22Rv1 (cell line): ENCODE results near the gene SLC30A1.

Experiments used
- H3K27ac ChIP-seq: fragments of 450-650 bp; 2 replicates; pipeline ENCODE4 v1.5.1; 2017
- CTCF ChIP-seq: fragments of 450-650 bp; IDR thresholded peaks from 2 replicates; pipeline ENCODE4 v1.5.1; 2017; ENCODE audit warnings: mild to moderate bottlenecking
- ZFX ChIP-seq: fragments of 450-650 bp; IDR thresholded peaks from 2 replicates; pipeline ENCODE4 v1.6.1; 2017; ENCODE audit warnings: antibody characterized with exemption, borderline replicate concordance

Gene SLC30A1

GRCh38 chr1:211620097-211620496 is 41.1 kb upstream of the SLC30A1 start:
- TF ChIP-seq CTCF, result no peak
- TF ChIP-seq ZFX, result no peak
- no peak overlapping the region for H3K27ac ChIP-seq

- TF ChIP-seq CTCF (no peak), ZFX (no peak)
- H3K27ac ChIP-seq, result no peak overlapping the region
Measured at GRCh38 chr1:211619033-211619996, 40.4 kb upstream of the SLC30A1 start.

- H3K27ac ChIP-seq, result no peak overlapping the region
- TF ChIP-seq ZFX (no peak), CTCF (no peak)
Measured at GRCh38 chr1:211616965-211617297, 38.0 kb upstream of the SLC30A1 start.

GRCh38 chr1:211616231-211616964 is 37.4 kb upstream of the SLC30A1 start:
- TF ChIP-seq CTCF (no peak), ZFX (no peak)
- no peak overlapping the region for H3K27ac ChIP-seq

- H3K27ac ChIP-seq, result no peak overlapping the region
- TF ChIP-seq ZFX, result no peak
- no peak for TF ChIP-seq CTCF
Measured at GRCh38 chr1:211614615-211615014, 35.7 kb upstream of the SLC30A1 start.

- TF ChIP-seq CTCF (no peak), ZFX (no peak)
- no peak overlapping the region for H3K27ac ChIP-seq
Measured at GRCh38 chr1:211613951-211614350, 35.0 kb upstream of the SLC30A1 start.
